Measurements from ENCODE around the gene NRXN2.
"Not testable (repeated sequence)": the region's sequence is repeated elsewhere in the genome, so short reads cannot be mapped to it uniquely, and the experiment has no call there.

The NRXN2 gene

GRCh38 chr11:64712430-64713015 is 10.5 kb downstream of the NRXN2 start:
- in situ Hi-C loops (cut with MboI; ENCODE audit: low pct_unique_long_range_greater_than_20kb, low sequenced_read_pairs), result no loop called here
- DNase-seq, result no peak

- no peak for DNase-seq
- in situ Hi-C loops (cut with MboI; ENCODE audit: low pct_unique_long_range_greater_than_20kb, low sequenced_read_pairs), result no loop called here
Observed at GRCh38 chr11:64711956-64712362, 11.0 kb downstream of the NRXN2 start.

- in situ Hi-C loops (cut with MboI; ENCODE audit: low pct_unique_long_range_greater_than_20kb, low sequenced_read_pairs), result no loop called here
Observed at GRCh38 chr11:64711138-64711955, 11.7 kb downstream of the NRXN2 start.

GRCh38 chr11:64710418-64711137 is 12.4 kb downstream of the NRXN2 start:
- in situ Hi-C loops (cut with MboI; ENCODE audit: low pct_unique_long_range_greater_than_20kb, low sequenced_read_pairs), result no loop called here
- no peak for DNase-seq

More at GRCh38 chr11:64711138-64711955, 11.7 kb downstream of the NRXN2 start:
- no peak for DNase-seq

GRCh38 chr11:64705501-64705900 is 17.5 kb downstream of the NRXN2 start:
- no peak for DNase-seq
- in situ Hi-C loops (cut with MboI; ENCODE audit: low pct_unique_long_range_greater_than_20kb, low sequenced_read_pairs), result no loop called here

GRCh38 chr11:64703048-64703447 is 19.9 kb downstream of the NRXN2 start:
- DNase-seq, result no peak
- in situ Hi-C loops (cut with MboI; ENCODE audit: low pct_unique_long_range_greater_than_20kb, low sequenced_read_pairs), result no loop called here

GRCh38 chr11:64701956-64702355 is 21.0 kb downstream of the NRXN2 start:
- in situ Hi-C loops (cut with MboI; ENCODE audit: low pct_unique_long_range_greater_than_20kb, low sequenced_read_pairs); DNase-seq: not testable (repeated sequence)

- in situ Hi-C loops (cut with MboI; ENCODE audit: low pct_unique_long_range_greater_than_20kb, low sequenced_read_pairs), result no loop called here
- no peak for DNase-seq
Observed at GRCh38 chr11:64698427-64698826, 24.6 kb downstream of the NRXN2 start.

GRCh38 chr11:64697663-64698375 is 25.2 kb downstream of the NRXN2 start:
- DNase-seq, result no peak
- in situ Hi-C loops (cut with MboI; ENCODE audit: low pct_unique_long_range_greater_than_20kb, low sequenced_read_pairs), result no loop called here

GRCh38 chr11:64696045-64696444 is 27.0 kb downstream of the NRXN2 start:
- no peak for DNase-seq
- in situ Hi-C loops (cut with MboI; ENCODE audit: low pct_unique_long_range_greater_than_20kb, low sequenced_read_pairs), result no loop called here

- in situ Hi-C loops (cut with MboI; ENCODE audit: low pct_unique_long_range_greater_than_20kb, low sequenced_read_pairs), result no loop called here
- no peak for DNase-seq
Observed at GRCh38 chr11:64695548-64695947, 27.4 kb downstream of the NRXN2 start.

GRCh38 chr11:64694821-64695365 is 28.1 kb downstream of the NRXN2 start:
- DNase-seq, result peak; percentile 50
- in situ Hi-C loops (cut with MboI; ENCODE audit: low pct_unique_long_range_greater_than_20kb, low sequenced_read_pairs), result no loop called here

GRCh38 chr11:64694026-64694755 is 28.8 kb downstream of the NRXN2 start:
- in situ Hi-C loops (cut with MboI; ENCODE audit: low pct_unique_long_range_greater_than_20kb, low sequenced_read_pairs), result no loop called here
- no peak for DNase-seq

GRCh38 chr11:64692764-64693331 is 30.1 kb downstream of the NRXN2 start:
- no peak for DNase-seq
- in situ Hi-C loops (cut with MboI; ENCODE audit: low pct_unique_long_range_greater_than_20kb, low sequenced_read_pairs), result no loop called here

GRCh38 chr11:64691543-64691942 is 31.5 kb downstream of the NRXN2 start:
- DNase-seq, result no peak
- in situ Hi-C loops (cut with MboI; ENCODE audit: low pct_unique_long_range_greater_than_20kb, low sequenced_read_pairs), result no loop called here

- no peak for DNase-seq
- in situ Hi-C loops (cut with MboI; ENCODE audit: low pct_unique_long_range_greater_than_20kb, low sequenced_read_pairs), result no loop called here
Observed at GRCh38 chr11:64690235-64690634, 32.8 kb downstream of the NRXN2 start.

- DNase-seq, result peak; percentile 96
- in situ Hi-C loops (cut with MboI; ENCODE audit: low pct_unique_long_range_greater_than_20kb, low sequenced_read_pairs), result no loop called here
Observed at GRCh38 chr11:64688534-64688982, 34.4 kb downstream of the NRXN2 start.

Data from KBM-7 (cell line).